CD4-positive, alpha-beta T cell treated with Interleukin-6 for 4 hours (primary cell): ENCODE data around the gene SEC11A.
"Not testable (repeated sequence)": the region's sequence is repeated elsewhere in the genome, so short reads cannot be mapped to it uniquely, and the experiment has no call there.

ENCODE experiments used
- DNase-seq: peaks from one replicate; pipeline ENCODE4 v3.0.0-alpha.2; 2020; ENCODE audit warnings: mixed read lengths

The SEC11A gene

DNA sequence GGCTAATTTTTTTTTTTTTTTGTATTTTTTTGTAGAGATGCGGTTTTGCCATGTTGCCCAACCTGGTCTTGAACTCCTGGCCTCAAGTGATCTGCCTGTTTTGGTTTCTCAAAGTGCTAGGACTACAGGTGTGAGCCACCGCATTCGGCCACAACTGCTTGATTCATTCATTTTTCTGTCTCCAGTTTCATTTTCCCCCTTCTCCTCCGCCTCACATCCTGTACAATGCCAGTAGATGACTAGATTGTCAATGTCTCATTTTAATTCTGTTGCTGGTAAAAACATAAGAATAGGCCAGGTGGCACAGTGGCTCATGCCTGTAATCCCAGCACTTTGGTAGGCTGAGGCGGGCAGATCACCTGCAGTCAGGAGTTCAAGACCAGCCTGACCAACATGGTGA is 20.4 kb upstream of the SEC11A start:
- peak; percentile 77 for DNase-seq

DNA sequence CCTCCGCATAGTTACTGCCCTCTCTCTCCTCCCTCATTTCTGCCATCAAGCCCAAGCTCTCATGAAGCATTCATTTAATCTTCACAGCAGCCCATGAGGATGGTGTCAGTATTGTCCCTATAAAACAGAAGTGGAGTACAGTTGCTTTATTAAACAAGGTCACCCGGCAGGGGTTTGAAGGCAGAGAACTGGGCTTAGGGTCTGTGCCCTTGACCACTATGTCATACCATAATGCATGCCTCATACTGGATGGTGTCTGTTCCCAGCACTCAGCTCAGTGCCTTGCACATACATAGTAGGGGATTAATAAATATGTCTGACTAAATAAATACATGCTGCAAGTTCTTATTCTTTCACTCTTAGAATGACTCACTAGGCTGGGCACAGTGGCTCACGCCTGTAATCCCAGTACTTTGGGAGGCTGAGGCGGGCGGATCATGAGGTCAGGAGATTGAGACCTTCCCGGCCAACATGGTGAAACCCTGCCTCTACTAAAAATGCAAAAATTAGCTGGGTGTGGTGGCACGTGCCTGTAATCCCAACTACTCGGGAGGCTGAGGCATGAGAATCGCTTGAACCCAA is 19.6 kb upstream of the SEC11A start:
- not testable (repeated sequence) for DNase-seq

DNA sequence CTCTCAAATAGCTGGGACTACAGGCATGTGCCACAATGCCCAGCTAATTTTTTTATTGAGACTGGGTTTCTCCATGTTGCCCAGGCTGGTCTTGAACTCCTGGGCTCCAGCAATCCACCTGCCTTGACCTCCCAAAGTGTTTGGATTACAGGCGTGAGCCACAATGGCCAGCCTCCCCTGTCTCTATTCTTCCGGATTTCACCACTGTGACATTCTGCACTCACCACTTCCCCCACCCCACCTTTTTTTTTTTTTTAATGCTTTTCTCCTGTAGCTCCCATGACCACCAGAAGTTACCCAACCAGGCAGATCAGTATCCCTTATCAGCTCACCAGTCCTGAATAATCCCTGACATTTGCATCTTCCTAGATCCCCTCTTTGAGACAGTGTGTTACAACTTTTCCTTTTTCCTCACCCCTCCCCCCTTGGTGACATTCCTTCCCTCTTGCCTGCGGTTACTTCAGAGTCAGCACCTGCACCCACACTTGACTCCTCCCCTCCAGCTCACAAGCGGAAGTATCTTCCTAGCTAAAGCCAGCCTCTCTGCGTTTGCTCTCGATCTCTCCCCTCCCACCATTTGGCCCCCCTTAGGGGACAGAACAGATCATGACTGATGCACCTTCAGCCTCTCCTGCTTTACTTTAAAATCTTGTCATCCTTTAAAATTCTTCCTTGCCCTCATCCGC is 19.0 kb upstream of the SEC11A start:
- DNase-seq = peak; percentile 81

DNA sequence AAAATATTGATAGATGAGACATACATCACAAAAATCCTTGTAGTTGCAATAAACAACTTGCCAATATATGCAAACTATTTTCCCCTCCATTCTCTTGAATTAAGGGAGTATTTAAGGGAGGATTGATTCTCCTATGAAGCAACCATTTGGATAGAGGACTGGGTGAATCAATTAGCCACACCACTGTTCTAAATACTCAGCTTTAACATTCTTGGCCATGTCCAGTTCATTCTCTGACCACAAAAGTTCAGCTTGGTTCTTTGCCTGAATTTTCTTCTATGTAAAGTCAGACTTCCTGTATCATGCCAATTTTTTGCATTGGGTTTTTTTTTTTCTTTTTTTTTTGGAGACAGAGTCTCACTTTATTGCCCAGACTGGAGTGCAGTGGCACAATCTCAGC is 15.8 kb upstream of the SEC11A start:
- no peak for DNase-seq

DNA sequence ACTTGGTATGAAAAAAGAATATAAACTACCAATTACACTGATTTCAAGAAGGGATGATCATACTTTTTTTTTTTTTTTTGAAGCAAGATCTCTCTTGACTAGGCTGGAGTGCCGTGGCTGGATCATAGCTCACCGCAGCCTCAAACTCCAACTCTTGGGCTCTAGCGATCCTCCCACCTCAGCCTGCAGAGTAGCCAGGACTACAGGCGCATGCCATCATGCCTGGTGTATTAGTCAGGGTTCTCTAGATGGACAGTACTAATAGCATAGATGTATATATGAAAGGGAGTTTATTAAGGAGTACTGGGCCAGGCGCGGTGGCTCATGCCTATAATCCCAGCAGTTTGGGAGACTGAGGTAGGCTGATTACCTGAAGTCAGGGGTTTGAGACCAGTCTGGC is 11.5 kb upstream of the SEC11A start:
- DNase-seq = no peak

DNA sequence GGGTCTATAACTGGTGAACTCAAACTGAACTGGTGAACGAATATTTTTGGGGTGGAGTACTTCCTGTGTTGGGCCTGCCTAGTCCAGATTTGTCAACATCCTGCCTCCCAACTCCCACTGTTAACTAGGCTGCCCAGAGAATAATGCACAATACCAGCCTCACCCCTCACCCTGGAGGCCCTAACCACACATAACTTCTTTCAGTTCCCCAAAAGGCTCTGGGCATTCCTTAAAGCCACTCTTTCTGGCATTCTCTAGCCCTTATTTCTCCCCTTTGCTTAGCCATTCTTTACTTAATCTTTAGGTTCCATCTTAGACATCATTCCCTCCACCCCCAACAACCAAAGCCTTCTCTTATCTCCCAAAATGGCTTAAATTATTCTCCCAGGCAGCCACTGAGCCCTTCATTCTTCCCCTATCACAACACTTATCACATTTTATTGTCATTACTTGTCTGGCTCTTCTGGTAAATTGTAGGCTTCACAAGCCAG is 9.1 kb upstream of the SEC11A start:
- DNase-seq = peak; percentile 48

DNA sequence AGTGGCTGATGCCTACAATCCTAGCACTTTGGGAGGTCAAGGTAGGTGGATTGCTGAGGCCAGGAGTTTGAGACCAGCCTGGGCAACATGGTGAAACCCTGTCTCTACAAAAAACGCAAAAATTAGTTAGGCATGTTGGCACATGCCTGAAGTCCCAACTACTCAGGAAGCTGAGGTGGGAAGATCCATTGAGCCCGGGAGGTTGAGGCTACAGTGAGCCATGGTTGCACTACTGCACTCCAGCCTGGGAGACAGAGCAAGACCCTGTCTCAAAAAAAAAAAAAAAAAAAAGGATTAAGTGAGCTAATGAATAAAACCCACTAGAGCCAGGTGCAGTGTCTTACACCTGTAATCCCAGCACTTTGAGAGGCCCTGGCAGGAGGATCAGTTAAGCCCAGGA is 6.7 kb upstream of the SEC11A start:
- DNase-seq = no peak

DNA sequence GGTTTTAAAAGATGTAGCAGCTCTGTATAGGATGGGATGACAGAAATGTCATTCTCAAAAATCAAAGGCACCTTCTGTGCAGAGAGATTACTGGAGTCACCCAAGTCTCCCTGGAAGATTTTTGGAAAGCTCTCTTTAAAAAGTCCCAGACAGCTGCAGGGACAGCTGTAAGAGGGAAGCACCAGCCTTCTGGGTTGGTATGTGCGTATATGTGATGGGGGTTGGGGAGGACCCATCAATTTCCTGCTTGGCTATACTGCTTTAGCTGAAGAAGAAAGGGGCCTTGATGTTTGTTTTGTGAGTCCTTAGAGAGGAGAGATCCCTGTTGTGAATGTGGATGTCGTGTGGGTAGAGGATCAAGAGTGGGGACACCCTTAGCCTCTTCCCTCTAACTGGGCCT is 5.4 kb upstream of the SEC11A start:
- peak; percentile 47 for DNase-seq

DNA sequence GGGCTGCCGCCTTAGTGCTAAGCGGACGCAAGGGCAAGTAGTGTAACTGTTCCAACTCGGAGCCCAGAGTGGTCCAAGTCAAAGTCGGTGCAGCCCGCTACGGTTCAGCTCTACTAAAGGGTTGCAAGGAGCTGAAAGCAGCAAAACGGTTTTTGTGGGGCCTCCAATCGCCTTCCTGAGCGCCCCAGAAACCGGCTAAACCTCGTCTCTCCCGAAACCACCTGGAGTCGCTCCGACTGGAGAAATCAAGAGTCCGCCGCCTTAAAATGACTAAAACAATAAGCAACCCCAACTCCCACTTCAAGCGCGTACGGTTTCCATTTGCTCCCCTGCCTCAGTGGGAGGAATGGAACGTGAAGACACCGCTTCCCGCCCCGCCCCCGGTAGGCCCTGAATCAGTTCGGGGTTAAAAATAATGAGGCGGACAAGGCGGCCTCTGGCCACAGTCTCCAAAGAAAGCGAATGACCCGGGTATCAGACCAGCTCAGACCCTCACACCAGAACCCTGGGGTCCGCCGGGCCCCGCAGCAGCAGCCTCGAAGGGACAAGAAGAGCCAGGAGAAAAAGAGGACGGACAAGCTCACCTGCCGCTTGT is 401 bp downstream of the SEC11A start:
- DNase-seq = peak; percentile 34

DNA sequence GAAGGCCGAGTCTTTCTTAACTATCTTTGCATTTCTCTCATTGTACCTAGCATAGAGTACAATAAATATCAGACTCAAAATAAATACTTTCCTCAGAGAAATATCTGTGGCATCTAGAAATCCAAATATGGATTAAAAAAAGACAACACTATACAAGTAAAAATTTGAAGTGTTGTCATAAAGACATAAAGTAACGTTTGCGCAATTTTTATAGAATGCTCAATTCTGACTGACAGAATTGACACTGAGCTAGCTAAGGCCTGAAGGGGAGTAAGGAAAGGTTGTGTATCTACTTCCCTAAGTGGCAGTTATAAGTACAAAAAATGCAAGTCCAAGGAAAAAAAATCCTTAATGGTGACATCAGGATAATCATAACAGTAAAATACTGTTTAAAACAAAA is 1.1 kb downstream of the SEC11A start:
- no peak for DNase-seq

DNA sequence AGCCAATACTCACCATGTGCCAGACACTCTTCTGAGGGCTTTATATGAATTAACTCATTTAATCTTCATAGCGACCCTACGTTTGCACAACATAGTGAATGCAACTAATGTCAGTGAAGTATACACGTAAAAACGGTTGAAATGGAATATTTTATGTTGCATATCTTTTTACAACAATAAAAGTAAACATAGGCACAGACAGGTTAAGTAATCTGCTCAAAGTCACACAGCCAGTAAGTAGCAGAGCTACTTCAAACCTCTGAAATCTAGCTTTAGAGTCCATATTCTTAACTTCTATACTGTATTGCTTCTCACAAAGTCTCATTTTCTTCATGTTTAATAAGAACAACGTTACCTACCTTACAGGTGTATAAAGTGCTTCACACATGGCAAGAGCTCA is 1.6 kb downstream of the SEC11A start:
- DNase-seq = no peak

DNA sequence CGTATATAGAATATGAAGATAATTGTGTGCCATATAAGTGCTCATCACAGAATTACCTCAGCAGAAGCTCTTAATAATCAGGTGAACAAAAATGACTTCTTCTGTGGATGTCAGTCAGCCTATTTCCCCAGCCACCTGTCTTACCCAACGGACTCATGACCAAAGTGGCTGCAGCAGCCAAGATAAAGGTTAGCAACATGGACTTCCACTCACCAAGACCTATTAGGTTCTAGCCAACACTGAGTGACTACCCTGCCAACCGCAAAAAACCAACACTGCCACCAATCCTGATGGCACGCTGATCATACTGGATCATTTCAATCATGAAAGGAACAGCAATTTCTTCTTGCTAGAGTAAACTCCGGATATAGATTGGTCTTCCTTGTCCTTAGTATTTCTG is 12.1 kb downstream of the SEC11A start:
- no peak for DNase-seq

DNA sequence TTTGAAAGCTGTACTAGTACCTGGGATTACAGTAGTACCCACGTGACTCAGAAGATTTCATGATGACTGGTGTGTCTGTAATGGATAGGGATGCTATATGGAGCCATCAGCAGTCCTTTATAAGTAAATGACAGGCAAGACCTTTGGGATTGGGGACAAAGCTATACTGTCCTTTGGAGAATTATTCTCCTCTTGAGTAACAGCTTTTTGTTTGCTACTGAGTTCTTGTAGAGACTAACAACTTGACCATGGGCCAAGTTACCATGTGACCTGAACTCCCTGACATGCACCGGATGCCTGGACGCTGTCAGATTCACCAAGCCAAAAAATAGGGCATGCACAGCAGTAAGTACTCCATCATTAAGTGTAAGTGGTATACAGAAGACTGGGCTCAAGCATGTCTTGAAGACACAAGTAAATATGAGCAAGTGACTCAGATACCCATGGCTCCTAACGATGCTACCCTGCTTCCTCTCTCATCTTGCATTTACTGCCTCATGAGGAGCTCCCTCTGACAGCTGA is 12.9 kb downstream of the SEC11A start:
- no peak for DNase-seq

DNA sequence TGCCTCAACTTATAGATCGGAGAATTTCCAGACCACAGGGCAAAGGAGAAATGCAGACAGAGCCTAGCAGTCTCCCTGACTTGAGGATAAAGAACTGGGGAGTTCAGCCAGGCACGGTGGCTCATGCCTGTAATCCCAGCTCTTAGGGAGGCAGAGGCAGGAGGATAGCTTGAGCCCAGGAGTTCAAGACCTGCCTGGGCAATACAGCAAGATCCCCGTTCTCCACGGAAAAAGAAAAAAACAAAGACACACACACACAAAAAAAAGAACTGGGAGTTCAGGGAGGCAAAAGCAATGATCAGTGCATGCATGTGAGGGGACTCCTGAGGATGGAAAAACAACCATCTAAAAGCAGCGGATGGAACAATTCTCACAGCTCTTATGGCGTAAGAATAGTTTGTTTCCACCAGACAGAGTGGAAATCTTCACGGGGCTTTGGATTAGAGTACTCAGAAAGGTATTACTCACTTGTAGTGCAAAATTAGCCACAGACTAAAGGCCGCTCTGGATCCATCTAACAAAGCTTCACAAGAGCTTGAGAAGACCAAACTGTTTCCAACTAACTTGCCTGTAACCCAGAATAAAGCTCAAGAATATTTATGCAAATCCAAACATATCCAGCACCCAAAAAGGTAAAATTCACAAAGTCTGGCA is 16.3 kb downstream of the SEC11A start:
- DNase-seq = no peak

DNA sequence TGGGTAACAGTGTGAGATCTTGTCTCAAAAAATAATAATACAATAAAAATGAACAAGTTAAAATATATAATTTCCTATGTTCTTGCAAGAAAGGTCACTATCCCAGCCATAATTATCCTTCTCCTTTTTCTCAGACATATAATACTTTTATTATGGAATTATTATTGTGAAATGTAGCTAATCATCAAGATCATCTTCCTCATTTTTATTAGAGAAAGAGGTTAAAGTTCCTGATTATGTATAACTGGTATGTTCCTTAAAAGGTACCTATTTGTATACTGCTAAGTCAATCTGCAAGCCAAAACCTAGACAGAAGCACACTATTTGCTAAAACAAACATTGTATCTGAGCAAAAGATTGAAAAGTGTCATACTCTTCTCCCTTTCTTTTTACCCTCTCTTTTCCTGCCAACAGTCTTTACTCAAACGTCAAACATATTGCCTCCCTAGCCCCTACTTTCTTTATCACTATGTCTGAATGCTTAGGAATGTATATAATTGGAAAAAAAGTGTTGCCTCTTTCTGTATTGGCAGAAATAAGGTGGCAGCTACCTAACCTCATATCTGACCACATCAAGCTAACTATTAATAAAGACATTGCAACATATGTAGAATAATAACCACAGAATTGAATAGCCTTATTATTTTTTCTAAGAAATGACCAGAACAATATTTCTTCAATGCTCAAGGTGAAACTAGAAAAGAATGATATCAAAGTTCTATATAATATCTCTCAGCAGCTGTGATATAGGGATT is 18.5 kb downstream of the SEC11A start:
- DNase-seq = no peak

DNA sequence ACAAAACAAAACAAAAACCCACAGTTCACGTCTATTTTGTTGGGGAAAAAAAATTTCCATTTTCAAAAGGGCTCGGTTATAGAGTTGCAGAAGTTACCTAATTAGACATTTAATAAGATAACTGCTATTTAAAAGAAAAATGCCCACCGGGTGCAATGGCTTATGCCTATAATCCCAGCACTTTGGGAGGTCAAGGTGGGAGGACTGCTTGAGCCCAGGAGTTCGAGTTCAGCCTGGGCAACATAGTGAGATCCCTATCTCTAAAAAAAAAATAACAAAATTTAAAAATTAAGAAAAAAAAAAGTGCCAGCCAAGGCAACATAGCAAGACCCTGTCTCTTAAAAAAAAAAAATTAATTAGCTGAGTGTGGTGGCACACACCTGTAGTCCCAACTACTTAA is 19.2 kb downstream of the SEC11A start:
- DNase-seq = no peak

DNA sequence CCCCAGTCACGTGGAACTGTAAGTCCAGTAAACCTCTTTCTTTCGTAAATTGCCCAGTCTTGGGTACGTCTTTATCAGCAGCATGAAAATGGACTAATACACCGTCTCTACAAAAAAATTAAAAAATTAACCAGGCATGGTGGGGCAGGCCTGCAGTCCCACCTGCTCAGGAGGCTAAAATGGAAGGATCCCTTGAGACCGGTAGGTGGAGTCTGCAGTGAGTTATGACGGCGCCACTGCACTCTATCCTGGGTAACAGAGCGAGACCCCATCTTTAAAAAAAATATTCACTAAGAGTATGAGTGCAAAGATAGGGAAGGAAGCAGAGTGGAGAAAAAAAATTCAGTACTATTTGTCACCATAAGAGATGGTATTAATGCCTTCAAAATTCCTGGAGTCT is 25.6 kb downstream of the SEC11A start:
- no peak for DNase-seq

DNA sequence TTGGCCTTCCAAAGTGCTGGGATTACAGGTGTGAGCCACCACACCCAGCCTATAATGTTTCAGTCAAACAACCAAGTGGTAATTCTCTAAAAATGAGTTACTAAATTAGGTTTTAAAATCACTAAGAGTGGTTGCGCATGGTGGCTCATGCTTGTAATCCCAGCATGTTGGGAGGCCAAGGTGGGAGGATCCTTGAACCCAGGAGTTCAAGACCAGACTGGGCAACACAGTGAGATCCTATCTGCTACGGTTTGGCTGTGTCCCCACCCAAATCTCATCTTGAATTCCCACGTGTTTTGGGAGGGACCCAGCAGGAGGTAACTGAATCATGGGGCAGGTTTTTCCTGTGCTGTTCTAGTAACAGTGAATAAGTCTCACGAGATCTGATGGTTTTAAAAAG is 26.1 kb downstream of the SEC11A start:
- DNase-seq = no peak

DNA sequence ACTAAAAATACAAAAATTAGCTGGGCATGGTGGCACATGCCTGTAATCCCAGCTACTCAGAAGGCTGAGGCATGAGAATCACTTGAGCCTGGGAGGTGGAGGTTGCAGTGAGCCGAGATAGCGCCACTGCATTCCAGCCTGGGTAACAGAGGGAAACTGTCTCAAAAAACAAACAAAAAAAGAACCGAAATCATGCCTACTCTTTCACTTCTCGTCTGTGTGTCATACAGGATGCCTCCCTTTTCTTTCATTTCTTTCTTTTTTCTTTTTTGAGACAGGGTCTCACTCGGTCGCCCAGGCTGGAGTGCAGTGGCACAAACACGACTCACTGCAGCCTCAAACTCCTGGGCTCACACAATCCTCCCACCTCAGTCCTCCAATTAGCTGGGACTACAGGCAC is 29.5 kb downstream of the SEC11A start:
- not testable (repeated sequence) for DNase-seq

DNA sequence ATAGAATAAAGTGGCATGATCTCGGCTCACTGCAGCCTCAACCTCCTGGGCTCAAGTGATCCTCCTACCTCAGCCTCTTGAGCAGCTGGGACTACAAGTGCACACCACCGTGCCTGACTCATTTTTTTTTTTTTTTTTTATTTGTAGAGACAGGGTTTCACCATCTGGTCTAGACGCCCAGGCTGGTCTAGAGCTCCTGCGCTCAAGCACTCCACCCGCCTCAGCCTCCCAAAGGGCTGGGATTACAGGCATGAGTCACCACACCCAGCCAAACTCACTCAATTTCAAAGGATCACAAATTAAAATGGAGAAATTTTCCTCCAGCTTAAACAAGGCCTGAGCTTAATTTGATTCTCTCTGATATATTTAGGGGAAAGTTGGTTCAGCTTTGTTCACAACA is 30.6 kb downstream of the SEC11A start:
- peak; percentile 4 for DNase-seq

DNA sequence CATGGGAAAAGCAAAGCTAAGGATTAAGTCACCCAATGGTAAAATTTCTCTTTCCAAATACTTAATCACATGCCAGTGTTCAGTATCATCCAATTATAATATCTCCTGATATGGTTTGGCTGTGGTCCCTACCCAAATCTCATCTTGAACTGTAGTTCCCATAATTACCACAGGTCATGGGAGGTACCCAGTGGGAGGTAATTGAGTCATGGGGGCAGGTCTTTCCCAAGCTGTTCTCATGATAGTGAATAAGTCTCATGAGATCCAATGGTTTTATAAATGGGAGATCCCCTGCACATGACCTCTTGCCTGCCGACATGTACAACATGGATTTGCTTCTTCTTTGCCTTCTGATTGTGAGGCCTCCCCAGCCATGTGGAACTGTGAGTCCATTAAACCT is 31.8 kb downstream of the SEC11A start:
- DNase-seq = no peak

DNA sequence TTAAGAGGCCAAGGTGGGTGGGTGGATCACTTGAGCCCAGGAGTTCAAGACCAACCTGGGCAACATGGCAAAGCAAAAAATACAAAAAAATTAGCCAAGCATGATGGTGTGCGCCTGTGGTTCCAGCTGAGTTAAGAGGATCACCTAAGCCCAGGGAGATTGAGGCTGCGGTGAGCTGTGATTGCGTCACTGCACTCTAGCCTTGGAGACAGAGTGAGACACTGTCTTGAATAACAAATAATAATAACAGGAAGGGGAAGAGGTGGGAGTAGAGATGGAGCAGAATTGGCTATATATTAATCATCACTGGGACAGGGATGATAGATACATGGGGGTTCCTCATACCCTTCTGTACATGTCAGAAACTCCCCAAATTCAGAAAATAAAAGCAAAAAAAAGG is 34.1 kb downstream of the SEC11A start:
- peak; percentile 62 for DNase-seq

DNA sequence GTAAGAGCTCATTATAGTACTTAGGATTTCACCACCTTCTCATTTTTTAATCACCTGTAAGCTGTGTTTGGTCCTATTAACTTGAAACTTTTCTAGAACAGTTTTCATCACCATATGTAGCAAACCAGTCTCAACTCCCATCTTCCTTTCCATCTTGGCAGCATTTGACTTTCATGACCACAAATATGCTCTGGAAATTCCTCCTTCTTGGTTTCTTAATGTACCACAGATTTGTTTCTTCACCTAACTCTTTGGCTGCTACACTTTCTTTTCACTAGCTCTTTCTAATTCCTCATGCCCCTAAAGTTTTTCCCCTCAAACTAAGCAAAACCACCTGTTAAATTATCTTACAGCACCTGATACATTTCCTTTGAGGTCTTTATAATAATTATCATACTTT is 44.7 kb downstream of the SEC11A start:
- DNase-seq = no peak
